Right atrium auricular region (tissue), 2 donors: ENCODE measurements around the gene ATF4. TPM values are rescaled to one million over a fixed set of nuclear protein-coding genes. Genes with fewer than 3 reads are reported as not detected.

Source experiments
- DNase-seq: peaks from one replicate; pipeline ENCODE4 v3.0.0-alpha.2; 2019; ENCODE audit warnings: low spot score
- H3K27ac ChIP-seq, 2 donors: fragments of 200-600 bp; sonication (generic); 1 replicate in 1 of 2; 2 replicates in 1 of 2; pipeline ENCODE4 v1.5.1; 2016 to 2019
- H3K27me3 ChIP-seq, 2 donors: fragments of 200-600 bp; sonication (generic); one replicate each; pipeline versions ENCODE4 v1.5.1 to v1.6.0; 2017 to 2019
- H3K36me3 ChIP-seq: fragments of 200-600 bp; sonication (generic); one replicate; pipeline ENCODE4 v1.5.1; 2016
- H3K4me1 ChIP-seq, 2 donors: fragments of 200-600 bp; sonication (generic); one replicate each; pipeline versions ENCODE4 v1.5.1 to v1.6.0; 2017 to 2019
- H3K4me3 ChIP-seq, 2 donors: fragments of 200-600 bp; sonication (generic); 1 replicate in 1 of 2; 2 replicates in 1 of 2; pipeline ENCODE4 v1.5.1; 2017 to 2019; ENCODE audit warnings: mild to moderate bottlenecking in 1 of 2, moderate library complexity in 1 of 2
- H3K9me3 ChIP-seq, 2 donors: fragments of 200-600 bp; sonication (generic); one replicate each; pipeline ENCODE4 v1.5.1; 2019
- total RNA-seq, 2 donors: library from RNA; depleted of rRNA; stranded (reverse); fragments of >200 nt; gene quantifications; one replicate each; pipeline ENCODE4 v1.1.0, GENCODE V29; 2016
- TF ChIP-seq, protein P1 (sequence below), 2 donors: fragments of 200-600 bp; sonication (generic); IDR thresholded peaks; one replicate each; pipeline ENCODE4 v1.5.1; 2019; ENCODE audit warnings: antibody characterized with exemption in 2 of 2

The ATF4 gene
- total RNA-seq, 2 donors from 2014 or later, result 155 to 256 TPM

DNA sequence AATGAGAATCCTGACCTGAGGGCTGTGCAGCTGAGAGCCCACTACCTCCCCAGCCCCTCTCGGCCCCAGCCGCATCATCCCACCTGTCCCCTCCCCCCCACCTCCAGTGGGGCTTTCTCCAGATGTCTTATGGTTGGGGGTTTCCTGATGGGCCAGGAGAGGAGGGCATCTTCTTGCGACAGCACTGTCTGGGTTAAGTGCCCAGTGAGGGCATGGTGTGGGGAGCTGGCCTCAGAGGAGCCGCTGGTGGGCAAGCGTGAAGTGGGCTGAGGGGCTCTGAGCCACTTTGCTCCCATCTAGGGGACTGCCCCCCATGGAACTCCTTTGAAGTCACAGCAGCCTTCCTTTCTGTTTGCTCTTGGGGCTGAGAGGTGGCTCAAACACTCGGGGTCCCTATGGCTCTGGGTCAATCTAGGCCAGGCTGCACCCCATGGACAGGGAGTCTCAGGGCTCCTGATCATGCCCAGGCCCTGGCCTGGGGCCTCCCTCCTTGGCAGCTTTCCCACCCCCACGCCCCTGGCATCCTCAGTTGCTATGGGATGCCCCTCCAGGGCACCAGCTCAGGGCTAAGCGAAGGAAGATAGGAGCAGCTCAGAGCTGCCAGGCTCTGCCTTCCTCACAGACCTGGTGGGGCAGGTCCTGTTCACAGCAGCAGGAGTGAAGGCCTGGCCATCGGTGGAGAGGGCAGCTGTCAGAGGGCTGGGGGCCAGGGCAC, 29.2 kb upstream of the ATF4 start:
- Histone ChIP-seq H3K27me3 (no peaks in the 10 kb centered on the region), H3K4me1 (peaks cover 0 to 16% of the 10 kb centered on the region in 2 donors), H3K4me3 (no peak overlapping the region), H3K36me3 (no peaks in the 10 kb centered on the region), H3K9me3 (no peaks in the 10 kb centered on the region), H3K27ac (no peak overlapping the region)
- no peak for DNase-seq
- TF ChIP-seq, protein P1, sequence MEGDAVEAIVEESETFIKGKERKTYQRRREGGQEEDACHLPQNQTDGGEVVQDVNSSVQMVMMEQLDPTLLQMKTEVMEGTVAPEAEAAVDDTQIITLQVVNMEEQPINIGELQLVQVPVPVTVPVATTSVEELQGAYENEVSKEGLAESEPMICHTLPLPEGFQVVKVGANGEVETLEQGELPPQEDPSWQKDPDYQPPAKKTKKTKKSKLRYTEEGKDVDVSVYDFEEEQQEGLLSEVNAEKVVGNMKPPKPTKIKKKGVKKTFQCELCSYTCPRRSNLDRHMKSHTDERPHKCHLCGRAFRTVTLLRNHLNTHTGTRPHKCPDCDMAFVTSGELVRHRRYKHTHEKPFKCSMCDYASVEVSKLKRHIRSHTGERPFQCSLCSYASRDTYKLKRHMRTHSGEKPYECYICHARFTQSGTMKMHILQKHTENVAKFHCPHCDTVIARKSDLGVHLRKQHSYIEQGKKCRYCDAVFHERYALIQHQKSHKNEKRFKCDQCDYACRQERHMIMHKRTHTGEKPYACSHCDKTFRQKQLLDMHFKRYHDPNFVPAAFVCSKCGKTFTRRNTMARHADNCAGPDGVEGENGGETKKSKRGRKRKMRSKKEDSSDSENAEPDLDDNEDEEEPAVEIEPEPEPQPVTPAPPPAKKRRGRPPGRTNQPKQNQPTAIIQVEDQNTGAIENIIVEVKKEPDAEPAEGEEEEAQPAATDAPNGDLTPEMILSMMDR (IDR thresholded peaks at IDR 0.05), result no peak

DNA sequence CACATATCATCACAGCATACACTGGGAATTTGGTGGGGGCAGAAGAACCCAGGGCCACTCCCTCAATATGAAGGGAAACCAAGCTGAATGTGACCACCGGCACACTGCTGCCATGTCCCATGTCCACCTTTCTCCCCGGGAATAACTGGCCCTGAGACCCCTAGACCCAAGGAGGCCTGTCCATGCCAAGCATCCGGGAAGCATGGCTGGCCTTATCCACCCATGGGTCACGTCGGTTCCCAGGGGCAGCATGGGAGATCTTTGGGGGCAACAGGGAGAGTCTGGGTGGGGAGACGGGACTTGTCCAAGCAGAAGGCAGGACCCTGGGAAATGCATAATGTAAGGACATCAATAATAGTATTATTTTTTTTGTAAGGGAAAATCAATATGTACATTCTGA, 28.7 kb upstream of the ATF4 start:
- no peak for DNase-seq
- no peak overlapping the region for H3K4me3 ChIP-seq

DNA sequence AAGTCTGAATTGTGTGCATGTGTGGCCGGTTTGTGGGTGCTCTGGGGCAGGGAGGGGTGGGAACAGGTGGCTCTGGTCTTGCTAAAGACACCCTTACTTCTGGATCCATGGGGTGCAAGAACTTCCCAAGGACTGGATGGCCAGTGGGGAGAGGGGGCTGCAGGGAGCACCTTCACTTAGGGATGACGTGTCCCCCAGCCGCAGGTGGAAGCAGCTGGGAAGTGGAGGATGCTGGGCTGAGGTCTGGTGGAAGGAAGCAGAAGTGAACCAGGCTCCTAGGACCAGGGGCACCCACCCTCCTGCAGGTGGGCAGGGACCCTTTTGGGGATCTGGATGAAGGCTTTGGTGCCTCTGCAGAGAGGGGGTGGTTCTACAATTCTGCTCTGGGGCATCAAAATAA, 28.2 kb upstream of the ATF4 start:
- Histone ChIP-seq H3K4me3 (no peak overlapping the region), H3K36me3 (no peaks in the 10 kb centered on the region), H3K27me3 (no peaks in the 10 kb centered on the region), H3K27ac (no peak overlapping the region), H3K4me1 (peaks cover 0 to 22% of the 10 kb centered on the region in 2 donors), H3K9me3 (no peaks in the 10 kb centered on the region)
- TF ChIP-seq, protein P1 (IDR thresholded peaks at IDR 0.05), result no peak
- no peak for DNase-seq

More for the DNA sequence above, 28.7 kb upstream of the ATF4 start:
- TF ChIP-seq, protein P1 (IDR thresholded peaks at IDR 0.05), result no peak
- Histone ChIP-seq H3K4me1 (peaks cover 0 to 21% of the 10 kb centered on the region in 2 donors), H3K27me3 (no peaks in the 10 kb centered on the region), H3K9me3 (no peaks in the 10 kb centered on the region), H3K36me3 (no peaks in the 10 kb centered on the region), H3K27ac (no peak overlapping the region)

DNA sequence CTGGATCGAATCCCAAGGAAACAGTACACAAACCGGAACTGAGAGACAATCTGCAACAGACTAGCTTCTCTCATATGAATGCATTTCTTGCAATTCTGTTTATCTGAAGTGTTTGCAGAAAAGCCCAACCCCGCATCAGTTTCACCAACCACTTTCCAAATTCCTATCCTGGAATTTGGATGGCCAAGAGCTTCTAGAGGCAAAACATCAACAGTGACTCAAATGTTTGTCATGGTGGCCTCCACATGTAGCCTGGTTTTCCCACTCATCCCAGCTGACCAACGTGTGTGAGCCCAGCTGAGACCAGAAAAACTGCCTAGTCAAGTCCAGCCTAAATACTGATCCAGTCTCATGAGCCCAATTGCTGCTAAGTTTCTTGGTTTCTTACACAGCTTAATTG, 26.6 kb upstream of the ATF4 start:
- Histone ChIP-seq H3K9me3 (no peaks in the 10 kb centered on the region), H3K36me3 (no peaks in the 10 kb centered on the region), H3K4me3 (no peak overlapping the region), H3K4me1 (peaks cover 0 to 33% of the 10 kb centered on the region in 2 donors), H3K27ac (no peak overlapping the region), H3K27me3 (no peaks in the 10 kb centered on the region)
- TF ChIP-seq, protein P1 (IDR thresholded peaks at IDR 0.05), result no peak
- no peak for DNase-seq

DNA sequence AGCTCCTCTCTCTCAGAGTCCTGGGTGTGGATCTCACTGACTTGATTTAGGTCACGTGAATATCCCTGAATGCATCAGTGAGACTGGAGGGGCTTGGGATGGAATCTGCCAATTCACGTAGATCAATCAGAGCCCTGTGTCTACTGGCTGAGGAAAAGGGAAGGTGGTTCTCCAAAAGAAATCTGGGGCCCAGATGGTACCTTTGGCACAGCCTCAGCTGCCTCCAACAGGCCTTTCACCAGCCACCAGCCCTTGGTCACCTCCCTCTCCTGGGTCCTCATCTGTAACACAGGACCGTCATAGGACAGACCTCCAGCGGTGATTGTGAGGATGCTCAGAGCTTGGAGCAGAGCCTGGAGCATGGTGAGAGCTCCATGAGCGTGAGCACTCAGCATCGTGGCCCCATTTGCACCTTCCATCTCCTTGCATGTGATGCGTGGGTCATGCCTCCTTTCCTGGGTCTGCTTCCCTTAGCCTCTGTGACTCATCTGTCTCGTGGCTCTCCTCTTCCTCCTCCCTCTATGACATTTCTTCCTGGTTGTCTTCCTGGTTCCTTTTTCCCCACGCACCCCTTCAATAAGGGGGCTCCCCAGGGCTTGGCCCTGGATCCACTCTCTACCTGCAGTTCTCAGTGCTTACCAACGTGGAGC, 25.8 kb upstream of the ATF4 start:
- Histone ChIP-seq H3K27me3 (no peaks in the 10 kb centered on the region), H3K27ac (no peak overlapping the region), H3K9me3 (no peaks in the 10 kb centered on the region), H3K4me3 (no peak overlapping the region), H3K36me3 (no peaks in the 10 kb centered on the region), H3K4me1 (peaks cover 0 to 38% of the 10 kb centered on the region in 2 donors)
- TF ChIP-seq, protein P1 (IDR thresholded peaks at IDR 0.05), result no peak
- no peak for DNase-seq
